Right lobe of liver (tissue), 6 donors: Measurements from ENCODE around the gene HECTD4. TPM values are rescaled to one million over a fixed set of nuclear protein-coding genes. Genes with fewer than 3 reads are reported as not detected.

Experiments
- ATAC-seq, 4 donors: fragments of 200-7000 bp; cut with Tn5 transposase; one replicate each; pipeline ENCODE4 v1.9.1; 2020; ENCODE audit warnings: mild to moderate bottlenecking in 4 of 4, moderate library complexity in 4 of 4
- DNase-seq, 3 donors: peaks; one replicate each; pipeline ENCODE4 v3.0.0-alpha.2; 2020
- H3K27ac ChIP-seq, 3 donors: fragments of 200-600 bp; one replicate each; pipeline ENCODE4 v1.8.0; 2022
- H3K27me3 ChIP-seq, 2 donors: fragments of 200-600 bp; one replicate each; pipeline ENCODE4 v1.8.0; 2022
- H3K36me3 ChIP-seq, 4 donors: fragments of 200-600 bp; sonication (generic) in 1 of 4; one replicate each; pipeline versions ENCODE4 v1.5.1 to v1.8.0; 2017 to 2022; ENCODE audit warnings: control low read depth in 1 of 4
- H3K4me1 ChIP-seq, 4 donors: fragments of 200-600 bp; sonication (generic) in 1 of 4; one replicate each; pipeline versions ENCODE4 v1.5.1 to v1.8.0; 2017 to 2022; ENCODE audit warnings: control low read depth in 1 of 4
- H3K4me3 ChIP-seq, 3 donors: fragments of 200-600 bp; one replicate each; pipeline ENCODE4 v1.8.0; 2022
- H3K9me3 ChIP-seq, 4 donors: fragments of 200-600 bp; sonication (generic) in 1 of 4; one replicate each; pipeline versions ENCODE4 v1.5.1 to v1.8.0; 2017 to 2022; ENCODE audit warnings: control low read depth in 1 of 4
- POLR2A ChIP-seq: fragments of 450-650 bp; IDR thresholded peaks from one replicate; pipeline ENCODE4 v1.6.1; 2017; ENCODE audit warnings: antibody characterized with exemption, mild to moderate bottlenecking
- WGBS: methylation state at CpG from one replicate; pipeline ENCODE4 v1.1.6; 2018; ENCODE audit warnings: low coverage, low lambda C conversion rate; ENCODE audit not compliant: insufficient coverage; ENCODE audit errors: missing lambda C conversion rate; 5-methylcytosine and 5-hydroxymethylcytosine counted together
- intact Hi-C, 2 donors: fragments of 100-400 bp; cut with DNase I; formaldehyde crosslinking; loops; one replicate each; pipeline versions ENCODE4 v1.11.2 to v1.14.1; 2022
- total RNA-seq, 6 experiments: library from RNA; depleted of rRNA in 2 of 6; stranded (reverse); fragments of >200 nt in 2 of 6; fragmentation: NEBNext Ultra II Directional in 3 of 6; extraction: Animal tissue kit (Norgen Biotek cat#: 25700) in 3 of 6; gene quantifications; one replicate each; pipeline versions ENCODE4 v1.1.0 to v1.2.4, GENCODE V29; 2016 to 2023
- TF ChIP-seq, protein P1 (sequence below), 4 donors: fragments of 200-600 bp in 3 of 4; fragments of 450-650 bp in 1 of 4; IDR thresholded peaks; one replicate each; pipeline versions ENCODE4 v1.5.1 to v1.8.0; 2016 to 2022; ENCODE audit warnings: antibody characterized with exemption in 4 of 4, mild to moderate bottlenecking in 2 of 4
- donor health status: DM: no; HTN: yes; CAD: no.
- donor health status: DM: no; HTN: no; CAD: no.
- donor health status: DM: no; HTN: no; CAD: no.
- donor health status: DM: no; HTN: yes; CAD: no.
- donor health status: DM: no; HTN: yes; CAD: no.

Gene HECTD4
- total RNA-seq, 6 experiments from 2014 or later: 12.6 to 24.4 (median 19.3) TPM

GRCh38 chr12:112359290-112359689, 22.9 kb downstream of the HECTD4 start:
- no peak for DNase-seq
- TF ChIP-seq POLR2A: no peak
- TF ChIP-seq, protein P1, sequence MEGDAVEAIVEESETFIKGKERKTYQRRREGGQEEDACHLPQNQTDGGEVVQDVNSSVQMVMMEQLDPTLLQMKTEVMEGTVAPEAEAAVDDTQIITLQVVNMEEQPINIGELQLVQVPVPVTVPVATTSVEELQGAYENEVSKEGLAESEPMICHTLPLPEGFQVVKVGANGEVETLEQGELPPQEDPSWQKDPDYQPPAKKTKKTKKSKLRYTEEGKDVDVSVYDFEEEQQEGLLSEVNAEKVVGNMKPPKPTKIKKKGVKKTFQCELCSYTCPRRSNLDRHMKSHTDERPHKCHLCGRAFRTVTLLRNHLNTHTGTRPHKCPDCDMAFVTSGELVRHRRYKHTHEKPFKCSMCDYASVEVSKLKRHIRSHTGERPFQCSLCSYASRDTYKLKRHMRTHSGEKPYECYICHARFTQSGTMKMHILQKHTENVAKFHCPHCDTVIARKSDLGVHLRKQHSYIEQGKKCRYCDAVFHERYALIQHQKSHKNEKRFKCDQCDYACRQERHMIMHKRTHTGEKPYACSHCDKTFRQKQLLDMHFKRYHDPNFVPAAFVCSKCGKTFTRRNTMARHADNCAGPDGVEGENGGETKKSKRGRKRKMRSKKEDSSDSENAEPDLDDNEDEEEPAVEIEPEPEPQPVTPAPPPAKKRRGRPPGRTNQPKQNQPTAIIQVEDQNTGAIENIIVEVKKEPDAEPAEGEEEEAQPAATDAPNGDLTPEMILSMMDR (IDR thresholded peaks at IDR 0.05): no peak
- no peak overlapping the region for H3K4me3 ChIP-seq
- H3K27me3 ChIP-seq: no peaks in the 10 kb centered on the region
- no peaks in the 10 kb centered on the region for H3K4me1 ChIP-seq
- 95% methylated on average over 3 of the region's 4 CpGs for WGBS
- no peaks in the 10 kb centered on the region for H3K36me3 ChIP-seq
- H3K9me3 ChIP-seq: no peaks in the 10 kb centered on the region
- intact Hi-C loops: no loop called here
- H3K27ac ChIP-seq: no peak overlapping the region
- no peak for ATAC-seq

DNA sequence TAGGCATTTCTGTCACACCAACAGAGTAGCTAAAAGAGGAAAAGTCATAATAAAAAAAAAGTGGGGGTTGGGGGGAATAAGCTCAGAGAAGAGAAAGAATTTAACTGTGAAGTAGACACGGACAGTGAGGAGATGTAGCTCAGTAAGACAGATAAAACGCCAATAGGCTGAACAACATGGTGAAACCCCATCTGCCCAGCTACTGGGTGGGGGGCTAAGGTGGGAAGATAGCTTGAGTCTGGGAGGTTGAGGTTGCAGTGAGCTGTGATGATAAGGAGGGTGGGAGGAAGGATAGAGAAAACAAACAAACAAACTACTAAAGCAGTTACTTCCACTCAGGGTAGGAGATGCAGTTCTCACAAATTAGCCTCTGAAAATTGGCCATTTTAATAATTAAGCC, 25.0 kb downstream of the HECTD4 start:
- H3K27ac ChIP-seq: no peak overlapping the region
- H3K36me3 ChIP-seq: no peaks in the 10 kb centered on the region
- H3K27me3 ChIP-seq: no peaks in the 10 kb centered on the region
- no peak overlapping the region for H3K4me3 ChIP-seq
- ATAC-seq (no peak), DNase-seq (no peak)
- 94% methylated on average over 2 of the region's 2 CpGs for WGBS
- intact Hi-C loops: no loop called here
- TF ChIP-seq, protein P1 (IDR thresholded peaks at IDR 0.05): no peak
- no peak for TF ChIP-seq POLR2A
- H3K4me1 ChIP-seq: no peaks in the 10 kb centered on the region
- no peaks in the 10 kb centered on the region for H3K9me3 ChIP-seq

GRCh38 chr12:112354399-112354798, 27.8 kb downstream of the HECTD4 start:
- Histone ChIP-seq H3K9me3 (no peaks in the 10 kb centered on the region), H3K4me3 (no peak overlapping the region), H3K27ac (no peak overlapping the region), H3K36me3 (no peaks in the 10 kb centered on the region), H3K27me3 (no peaks in the 10 kb centered on the region), H3K4me1 (no peaks in the 10 kb centered on the region)
- WGBS: 78% methylated on average over 4 of the region's 4 CpGs
- intact Hi-C loops: no loop called here
- DNase-seq: no peak
- ATAC-seq: no peak
- TF ChIP-seq POLR2A: no peak
- TF ChIP-seq, protein P1 (IDR thresholded peaks at IDR 0.05): no peak

DNA sequence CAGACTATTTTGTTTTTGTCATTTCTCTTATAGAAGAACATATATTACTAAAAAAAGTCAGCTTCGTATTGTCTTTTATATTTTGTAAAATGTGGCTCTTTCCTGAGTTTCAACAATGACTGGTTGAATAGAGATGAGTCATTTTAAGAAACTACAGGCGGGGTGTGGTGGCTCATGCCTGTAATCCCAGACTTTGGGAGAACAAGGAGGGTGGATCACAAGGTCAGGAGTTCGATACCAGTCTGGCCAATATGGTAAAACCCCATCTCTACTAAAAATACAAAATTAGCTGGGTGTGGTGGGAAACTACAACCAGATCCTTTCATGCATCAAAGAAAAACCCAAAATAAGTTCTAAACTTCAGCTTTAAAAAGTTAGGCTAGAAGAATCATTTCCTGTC, 28.8 kb downstream of the HECTD4 start:
- H3K27me3 ChIP-seq: no peaks in the 10 kb centered on the region
- intact Hi-C loops: no loop called here
- no peak overlapping the region for H3K27ac ChIP-seq
- no peaks in the 10 kb centered on the region for H3K9me3 ChIP-seq
- no peak overlapping the region for H3K4me3 ChIP-seq
- ATAC-seq: no peak
- no peaks in the 10 kb centered on the region for H3K36me3 ChIP-seq
- no peak for DNase-seq
- TF ChIP-seq, protein P1 (IDR thresholded peaks at IDR 0.05): no peak
- 78% methylated on average over 3 of the region's 3 CpGs for WGBS
- no peaks in the 10 kb centered on the region for H3K4me1 ChIP-seq

DNA sequence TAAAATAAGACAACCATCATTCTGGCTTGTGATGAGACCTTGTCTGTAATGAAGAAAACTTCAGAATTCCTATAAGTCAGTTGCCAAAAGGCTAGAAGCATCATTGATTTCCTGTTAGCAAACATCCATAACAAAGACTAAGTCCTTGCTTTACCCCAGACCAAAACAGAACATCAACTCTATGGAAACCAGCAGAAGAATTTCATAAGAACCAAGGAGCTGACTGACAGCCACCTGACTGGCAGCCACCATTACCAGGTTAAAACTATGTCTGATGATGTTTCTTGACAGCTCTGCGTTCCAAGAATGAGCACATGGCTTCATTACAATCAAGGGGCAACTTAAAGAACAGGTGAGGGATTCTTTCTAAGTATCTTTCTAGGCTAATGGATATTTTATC, 29.3 kb downstream of the HECTD4 start:
- no peaks in the 10 kb centered on the region for H3K27me3 ChIP-seq
- intact Hi-C loops: no loop called here
- no peak for TF ChIP-seq POLR2A
- TF ChIP-seq, protein P1 (IDR thresholded peaks at IDR 0.05): no peak
- no peak overlapping the region for H3K4me3 ChIP-seq
- ATAC-seq: no peak
- no peaks in the 10 kb centered on the region for H3K4me1 ChIP-seq
- no peak for DNase-seq
- no peaks in the 10 kb centered on the region for H3K9me3 ChIP-seq
- WGBS: 88% methylated on average over 1 of the region's 1 CpG
- no peaks in the 10 kb centered on the region for H3K36me3 ChIP-seq
- no peak overlapping the region for H3K27ac ChIP-seq
